HG03575 (cell line): ENCODE results near the gene PCDHA7.
"Not testable (repeated sequence)": the region's sequence is repeated elsewhere in the genome, so short reads cannot be mapped to it uniquely, and the experiment has no call there.

Experiments
- ATAC-seq: cut with Tn5 transposase; IDR thresholded peaks from one replicate; pipeline ENCODE4 v1.9.1; 2021; ENCODE audit not compliant: unreplicated experiment, insufficient number of reproducible peaks, low FRiP score; ENCODE audit errors: extremely low read depth

The PCDHA7 gene, protein sequence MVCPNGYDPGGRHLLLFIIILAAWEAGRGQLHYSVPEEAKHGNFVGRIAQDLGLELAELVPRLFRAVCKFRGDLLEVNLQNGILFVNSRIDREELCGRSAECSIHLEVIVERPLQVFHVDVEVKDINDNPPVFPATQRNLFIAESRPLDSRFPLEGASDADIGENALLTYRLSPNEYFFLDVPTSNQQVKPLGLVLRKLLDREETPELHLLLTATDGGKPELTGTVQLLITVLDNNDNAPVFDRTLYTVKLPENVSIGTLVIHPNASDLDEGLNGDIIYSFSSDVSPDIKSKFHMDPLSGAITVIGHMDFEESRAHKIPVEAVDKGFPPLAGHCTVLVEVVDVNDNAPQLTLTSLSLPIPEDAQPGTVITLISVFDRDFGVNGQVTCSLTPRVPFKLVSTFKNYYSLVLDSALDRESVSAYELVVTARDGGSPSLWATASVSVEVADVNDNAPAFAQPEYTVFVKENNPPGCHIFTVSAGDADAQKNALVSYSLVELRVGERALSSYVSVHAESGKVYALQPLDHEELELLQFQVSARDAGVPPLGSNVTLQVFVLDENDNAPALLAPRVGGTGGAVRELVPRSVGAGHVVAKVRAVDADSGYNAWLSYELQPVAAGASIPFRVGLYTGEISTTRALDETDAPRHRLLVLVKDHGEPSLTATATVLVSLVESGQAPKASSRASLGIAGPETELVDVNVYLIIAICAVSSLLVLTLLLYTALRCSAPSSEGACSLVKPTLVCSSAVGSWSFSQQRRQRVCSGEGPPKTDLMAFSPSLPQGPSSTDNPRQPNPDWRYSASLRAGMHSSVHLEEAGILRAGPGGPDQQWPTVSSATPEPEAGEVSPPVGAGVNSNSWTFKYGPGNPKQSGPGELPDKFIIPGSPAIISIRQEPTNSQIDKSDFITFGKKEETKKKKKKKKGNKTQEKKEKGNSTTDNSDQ

DNA sequence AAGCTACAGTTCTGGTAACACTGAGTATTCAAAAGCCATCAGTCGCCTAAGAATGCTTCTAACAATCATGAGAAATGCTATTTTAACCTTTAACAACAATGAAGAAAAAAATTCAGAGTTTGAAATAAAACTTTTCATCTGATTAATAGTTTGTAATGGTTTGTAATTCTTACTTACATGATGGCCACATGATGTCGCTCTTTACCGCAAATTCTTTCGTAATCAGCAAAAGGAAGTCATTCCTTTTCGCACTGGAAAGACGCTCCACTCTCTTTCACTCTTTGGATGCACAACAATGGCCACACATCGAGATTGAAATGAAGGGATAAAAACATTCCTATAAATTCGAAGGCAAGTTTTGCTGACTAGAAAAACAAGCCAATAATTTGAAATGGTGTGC, at the start of gene PCDHA7:
PCDHA7 (plus strand) TSS at position 277 of the 400 bp plus-strand sequence; CDS start at position 392, 115 bp downstream.
- no peak for ATAC-seq

DNA sequence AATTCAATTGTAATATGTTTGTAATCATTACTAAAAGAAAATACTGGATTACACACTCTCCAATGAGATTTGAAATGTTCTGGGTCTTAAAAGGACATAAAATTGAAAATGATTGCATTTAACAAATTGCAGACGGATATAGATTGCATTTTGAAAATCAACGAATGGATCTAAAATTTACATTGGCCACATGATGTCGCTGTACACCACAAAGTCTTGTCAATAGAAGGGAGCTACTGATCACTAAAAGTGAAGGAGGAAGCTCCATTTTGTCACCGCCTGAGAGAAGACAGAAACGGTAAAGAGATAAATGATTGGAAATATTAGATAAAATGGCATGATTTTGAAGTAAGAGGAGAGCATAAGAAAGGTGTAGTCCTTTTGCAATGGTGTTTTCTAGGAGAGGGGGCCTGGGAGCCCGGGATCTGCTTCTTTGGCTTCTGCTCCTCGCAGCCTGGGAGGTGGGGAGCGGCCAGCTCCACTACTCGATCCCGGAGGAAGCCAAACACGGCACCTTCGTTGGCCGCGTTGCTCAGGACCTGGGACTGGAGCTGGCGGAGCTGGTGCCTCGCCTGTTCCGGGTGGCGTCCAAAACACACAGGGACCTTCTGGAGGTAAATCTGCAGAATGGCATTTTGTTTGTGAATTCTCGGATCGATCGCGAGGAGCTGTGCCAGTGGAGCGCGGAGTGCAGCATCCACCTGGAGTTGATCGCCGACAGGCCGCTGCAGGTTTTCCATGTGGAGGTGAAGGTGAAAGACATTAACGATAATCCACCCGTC, 48.0 kb upstream of the PCDHA7 start, which contains the start of gene PCDHA1:
PCDHA1 (plus strand) TSS at position 236 of the 782 bp plus-strand sequence.
- ATAC-seq: no peak

DNA sequence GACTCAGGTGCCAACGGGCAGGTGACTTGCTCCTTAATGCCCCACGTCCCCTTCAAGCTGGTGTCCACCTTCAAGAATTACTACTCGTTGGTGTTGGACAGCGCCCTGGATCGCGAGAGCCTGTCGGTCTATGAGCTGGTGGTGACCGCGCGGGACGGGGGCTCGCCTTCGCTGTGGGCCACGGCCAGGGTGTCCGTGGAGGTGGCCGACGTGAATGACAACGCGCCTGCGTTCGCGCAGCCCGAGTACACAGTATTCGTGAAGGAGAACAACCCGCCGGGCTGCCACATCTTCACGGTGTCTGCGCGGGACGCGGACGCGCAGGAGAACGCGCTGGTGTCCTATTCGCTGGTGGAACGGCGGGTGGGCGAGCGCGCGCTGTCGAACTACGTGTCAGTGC, 46.6 kb upstream of the PCDHA7 start:
- not testable (repeated sequence) for ATAC-seq

DNA sequence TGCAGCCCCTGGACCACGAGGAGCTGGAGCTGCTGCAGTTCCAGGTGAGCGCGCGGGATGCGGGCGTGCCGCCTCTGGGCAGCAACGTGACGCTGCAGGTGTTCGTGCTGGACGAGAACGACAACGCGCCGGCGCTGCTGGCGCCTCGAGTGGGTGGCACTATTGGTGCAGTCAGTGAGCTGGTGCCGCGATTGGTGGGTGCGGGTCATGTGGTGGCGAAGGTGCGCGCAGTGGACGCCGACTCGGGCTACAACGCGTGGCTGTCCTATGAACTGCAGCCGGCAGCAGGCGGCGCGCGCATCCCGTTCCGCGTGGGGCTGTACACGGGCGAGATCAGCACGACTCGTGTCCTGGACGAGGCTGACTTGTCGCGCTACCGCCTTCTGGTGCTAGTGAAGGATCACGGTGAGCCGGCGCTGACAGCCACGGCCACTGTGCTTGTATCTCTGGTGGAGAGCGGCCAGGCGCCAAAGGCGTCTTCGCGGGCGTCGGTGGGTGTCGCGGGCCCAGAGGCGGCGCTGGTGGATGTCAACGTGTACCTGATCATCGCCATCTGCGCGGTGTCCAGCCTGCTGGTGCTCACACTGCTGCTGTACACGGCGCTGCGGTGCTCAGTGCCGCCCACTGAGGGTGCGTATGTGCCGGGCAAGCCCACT, 46.1 kb upstream of the PCDHA7 start:
- not testable (repeated sequence) for ATAC-seq

DNA sequence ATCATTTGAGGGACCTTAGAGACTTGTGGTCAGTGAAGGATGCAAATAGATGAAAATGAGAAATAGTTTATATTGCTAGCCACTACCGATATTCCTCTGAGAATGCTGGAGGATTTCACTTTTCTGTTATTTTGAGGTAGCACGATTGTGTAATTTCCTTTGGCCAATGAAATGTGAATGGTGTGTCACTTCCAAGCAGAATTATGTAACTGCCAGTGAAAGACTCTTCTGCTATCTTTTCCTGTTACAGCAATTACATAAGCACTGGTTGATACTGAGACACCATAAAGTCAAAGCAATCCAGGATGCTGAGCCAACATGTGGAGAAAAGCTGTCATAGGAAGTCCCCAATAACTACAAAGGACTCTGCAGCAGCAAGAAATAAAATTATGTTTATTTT, 43.0 kb upstream of the PCDHA7 start:
- no peak for ATAC-seq

DNA sequence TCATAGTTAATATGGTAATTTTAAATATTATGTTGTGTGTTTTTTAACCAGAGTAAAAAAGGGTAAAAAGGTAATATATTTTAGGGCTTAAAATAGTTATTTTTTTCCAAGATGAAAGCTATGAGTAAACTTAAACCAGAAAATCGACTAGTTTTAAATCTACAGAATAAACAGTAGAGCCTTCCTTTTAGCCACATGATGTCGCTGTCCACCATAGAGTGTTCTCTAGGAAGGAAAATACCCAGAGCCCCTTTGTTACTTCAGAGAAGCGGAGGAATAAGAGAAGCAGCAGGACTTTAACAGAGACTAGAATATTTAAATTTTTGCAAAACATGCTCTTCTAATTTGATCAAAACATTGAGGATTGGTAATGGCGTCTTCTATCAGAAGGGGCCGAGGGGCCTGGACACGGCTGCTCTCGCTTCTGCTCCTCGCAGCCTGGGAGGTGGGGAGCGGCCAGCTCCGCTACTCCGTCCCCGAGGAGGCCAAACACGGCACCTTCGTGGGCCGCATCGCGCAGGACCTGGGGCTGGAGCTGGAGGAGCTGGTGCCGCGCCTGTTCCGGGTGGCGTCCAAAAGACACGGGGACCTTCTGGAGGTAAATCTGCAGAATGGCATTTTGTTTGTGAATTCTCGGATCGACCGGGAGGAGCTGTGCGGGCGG, 39.3 kb upstream of the PCDHA7 start, which contains the start of gene PCDHA2:
PCDHA2 (plus strand) TSS at position 258 of the 664 bp plus-strand sequence.
- ATAC-seq: no peak

DNA sequence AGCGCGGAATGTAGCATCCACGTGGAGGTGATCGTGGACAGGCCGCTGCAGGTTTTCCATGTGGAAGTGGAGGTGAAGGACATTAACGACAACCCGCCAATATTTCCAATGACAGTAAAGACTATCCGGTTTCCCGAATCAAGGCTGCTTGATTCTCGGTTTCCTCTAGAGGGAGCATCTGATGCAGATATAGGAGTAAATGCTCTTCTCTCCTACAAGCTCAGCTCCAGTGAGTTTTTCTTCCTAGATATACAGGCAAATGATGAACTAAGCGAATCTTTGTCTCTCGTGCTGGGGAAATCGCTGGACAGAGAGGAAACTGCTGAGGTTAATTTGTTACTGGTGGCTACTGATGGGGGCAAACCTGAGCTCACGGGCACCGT, 38.8 kb upstream of the PCDHA7 start:
- no peak for ATAC-seq

DNA sequence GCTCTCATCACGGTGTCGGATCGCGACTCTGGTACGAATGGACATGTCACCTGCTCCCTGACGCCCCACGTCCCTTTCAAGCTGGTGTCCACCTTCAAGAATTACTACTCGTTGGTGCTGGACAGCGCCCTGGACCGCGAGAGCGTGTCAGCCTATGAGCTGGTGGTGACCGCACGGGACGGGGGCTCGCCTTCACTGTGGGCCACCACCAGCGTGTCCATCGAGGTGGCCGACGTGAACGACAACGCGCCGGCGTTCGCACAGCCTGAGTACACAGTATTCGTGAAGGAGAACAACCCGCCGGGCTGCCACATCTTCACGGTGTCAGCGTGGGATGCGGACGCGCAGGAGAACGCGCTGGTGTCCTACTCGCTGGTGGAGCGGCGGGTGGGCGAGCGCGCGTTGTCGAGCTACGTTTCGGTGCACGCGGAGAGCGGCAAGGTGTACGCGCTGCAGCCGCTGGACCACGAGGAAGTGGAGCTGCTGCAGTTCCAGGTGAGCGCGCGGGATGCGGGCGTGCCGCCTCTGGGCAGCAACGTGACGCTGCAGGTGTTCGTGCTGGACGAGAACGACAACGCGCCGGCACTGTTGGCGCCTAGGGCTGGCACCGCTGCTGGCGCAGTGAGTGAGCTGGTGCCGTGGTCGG, 37.9 kb upstream of the PCDHA7 start:
- not testable (repeated sequence) for ATAC-seq

DNA sequence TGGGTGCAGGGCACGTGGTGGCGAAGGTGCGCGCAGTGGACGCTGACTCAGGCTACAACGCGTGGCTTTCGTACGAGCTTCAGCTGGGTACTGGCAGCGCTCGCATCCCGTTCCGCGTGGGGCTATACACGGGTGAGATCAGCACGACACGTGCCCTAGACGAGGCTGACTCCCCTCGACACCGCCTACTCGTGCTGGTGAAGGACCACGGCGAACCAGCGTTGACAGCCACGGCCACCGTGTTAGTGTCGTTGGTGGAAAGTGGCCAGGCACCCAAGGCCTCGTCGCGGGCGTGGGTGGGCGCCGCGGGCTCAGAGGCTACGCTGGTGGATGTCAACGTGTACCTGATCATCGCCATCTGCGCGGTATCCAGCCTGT, 37.4 kb upstream of the PCDHA7 start:
- ATAC-seq: no peak

DNA sequence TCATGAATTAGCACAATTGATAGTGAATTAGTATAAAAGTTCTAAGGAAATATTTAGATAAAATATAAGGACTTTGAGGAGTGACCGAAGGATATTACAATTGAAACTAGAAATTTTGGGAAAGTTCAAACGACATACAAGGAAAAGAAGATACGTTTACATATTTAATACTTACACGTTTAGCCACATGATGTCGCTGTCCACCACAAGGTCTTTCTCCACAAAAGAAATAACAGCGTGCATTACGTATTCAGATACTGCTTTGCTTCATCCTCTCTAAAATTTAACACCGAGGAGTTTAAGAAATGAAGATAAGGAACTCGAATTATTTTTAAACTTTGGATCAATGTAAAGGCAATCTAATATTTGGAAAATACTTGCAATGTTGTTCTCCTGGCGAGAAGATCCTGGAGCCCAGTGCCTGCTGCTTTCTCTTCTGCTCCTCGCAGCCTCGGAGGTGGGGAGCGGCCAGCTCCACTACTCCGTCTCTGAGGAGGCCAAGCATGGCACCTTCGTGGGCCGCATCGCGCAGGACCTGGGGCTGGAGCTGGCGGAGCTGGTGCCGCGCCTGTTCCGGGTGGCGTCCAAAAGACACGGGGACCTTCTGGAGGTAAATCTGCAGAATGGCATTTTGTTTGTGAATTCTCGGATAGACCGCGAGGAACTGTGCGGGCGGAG, 33.1 kb upstream of the PCDHA7 start, which contains the start of gene PCDHA3:
PCDHA3 (plus strand) TSS at position 242 of the 678 bp plus-strand sequence.
- no peak for ATAC-seq

DNA sequence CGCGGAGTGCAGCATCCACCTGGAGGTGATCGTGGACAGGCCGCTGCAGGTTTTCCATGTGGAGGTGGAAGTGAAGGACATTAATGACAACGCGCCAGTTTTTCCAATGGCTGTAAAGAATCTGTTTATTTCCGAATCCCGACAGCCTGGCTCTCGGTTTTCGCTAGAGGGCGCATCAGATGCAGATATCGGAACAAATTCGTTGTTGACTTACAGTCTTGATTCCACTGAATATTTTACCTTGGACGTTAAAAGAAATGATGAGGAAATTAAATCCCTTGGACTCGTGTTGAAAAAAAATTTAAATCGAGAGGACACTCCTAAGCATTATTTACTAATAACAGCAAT, 32.6 kb upstream of the PCDHA7 start:
- ATAC-seq: no peak

DNA sequence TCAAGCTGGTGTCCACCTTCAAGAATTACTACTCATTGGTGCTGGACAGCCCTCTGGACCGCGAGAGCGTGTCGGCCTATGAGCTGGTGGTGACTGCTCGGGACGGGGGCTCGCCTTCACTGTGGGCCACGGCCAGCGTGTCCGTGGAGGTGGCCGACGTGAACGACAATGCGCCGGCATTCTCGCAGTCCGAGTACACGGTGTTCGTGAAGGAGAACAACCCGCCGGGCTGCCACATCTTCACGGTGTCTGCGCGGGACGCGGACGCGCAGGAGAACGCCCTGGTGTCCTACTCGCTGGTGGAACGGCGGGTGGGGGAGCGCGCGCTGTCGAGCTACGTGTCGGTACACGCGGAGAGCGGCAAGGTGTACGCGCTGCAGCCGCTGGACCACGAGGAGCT, 31.7 kb upstream of the PCDHA7 start:
- not testable (repeated sequence) for ATAC-seq

DNA sequence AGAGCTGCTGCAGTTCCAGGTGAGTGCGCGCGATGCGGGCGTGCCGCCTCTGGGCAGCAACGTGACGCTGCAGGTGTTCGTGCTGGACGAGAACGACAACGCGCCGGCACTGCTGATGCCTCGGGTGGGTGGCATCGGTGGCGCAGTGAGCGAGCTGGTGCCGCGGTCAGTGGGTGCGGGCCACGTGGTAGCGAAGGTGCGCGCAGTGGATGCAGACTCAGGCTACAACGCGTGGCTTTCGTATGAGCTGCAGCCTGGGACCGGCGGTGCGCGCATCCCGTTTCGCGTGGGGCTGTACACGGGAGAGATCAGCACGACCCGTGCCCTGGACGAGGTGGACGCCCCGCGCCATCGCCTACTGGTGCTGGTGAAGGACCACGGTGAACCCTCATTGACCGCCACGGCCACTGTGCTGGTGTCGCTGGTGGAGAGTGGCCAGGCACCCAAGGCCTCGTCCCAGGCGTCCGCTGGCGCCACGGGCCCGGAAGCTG, 31.2 kb upstream of the PCDHA7 start:
- ATAC-seq: no peak

DNA sequence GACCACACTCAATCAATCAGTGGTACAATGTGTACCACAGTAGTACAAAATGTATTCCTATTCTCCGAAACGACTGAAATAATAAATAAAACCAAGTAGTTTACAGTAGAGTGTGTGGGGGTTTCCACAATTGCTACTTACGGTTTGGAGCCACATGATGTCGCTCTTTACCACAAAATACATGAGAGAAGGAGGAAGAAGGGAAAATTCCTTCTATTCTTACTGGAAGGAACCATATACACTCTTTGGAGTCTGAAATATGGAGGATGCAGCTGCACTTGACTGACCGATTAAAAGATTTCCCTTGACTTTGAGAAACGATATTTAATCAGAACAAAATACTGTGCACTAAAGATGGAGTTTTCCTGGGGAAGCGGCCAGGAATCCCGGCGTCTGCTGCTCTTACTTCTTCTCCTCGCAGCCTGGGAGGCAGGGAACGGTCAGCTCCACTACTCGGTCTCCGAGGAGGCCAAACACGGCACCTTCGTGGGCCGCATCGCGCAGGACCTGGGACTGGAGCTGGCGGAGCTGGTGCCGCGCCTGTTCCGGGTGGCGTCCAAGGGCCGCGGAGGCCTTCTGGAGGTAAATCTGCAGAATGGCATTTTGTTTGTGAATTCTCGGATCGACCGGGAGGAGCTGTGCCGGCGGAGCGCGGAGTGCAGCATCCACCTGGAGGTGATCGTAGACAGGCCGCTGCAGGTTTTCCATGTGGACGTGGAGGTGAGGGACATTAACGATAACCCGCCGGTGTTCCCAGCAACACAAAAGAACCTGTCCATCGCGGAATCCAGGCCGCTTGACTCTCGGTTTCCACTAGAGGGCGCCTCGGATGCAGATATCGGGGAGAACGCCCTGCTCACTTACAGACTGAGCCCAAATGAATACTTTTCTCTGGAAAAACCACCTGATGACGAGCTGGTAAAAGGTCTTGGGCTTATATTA, 27.0 kb upstream of the PCDHA7 start, which contains the start of gene PCDHA4:
PCDHA4 (plus strand) TSS at position 235 of the 942 bp plus-strand sequence.
- no peak for ATAC-seq

DNA sequence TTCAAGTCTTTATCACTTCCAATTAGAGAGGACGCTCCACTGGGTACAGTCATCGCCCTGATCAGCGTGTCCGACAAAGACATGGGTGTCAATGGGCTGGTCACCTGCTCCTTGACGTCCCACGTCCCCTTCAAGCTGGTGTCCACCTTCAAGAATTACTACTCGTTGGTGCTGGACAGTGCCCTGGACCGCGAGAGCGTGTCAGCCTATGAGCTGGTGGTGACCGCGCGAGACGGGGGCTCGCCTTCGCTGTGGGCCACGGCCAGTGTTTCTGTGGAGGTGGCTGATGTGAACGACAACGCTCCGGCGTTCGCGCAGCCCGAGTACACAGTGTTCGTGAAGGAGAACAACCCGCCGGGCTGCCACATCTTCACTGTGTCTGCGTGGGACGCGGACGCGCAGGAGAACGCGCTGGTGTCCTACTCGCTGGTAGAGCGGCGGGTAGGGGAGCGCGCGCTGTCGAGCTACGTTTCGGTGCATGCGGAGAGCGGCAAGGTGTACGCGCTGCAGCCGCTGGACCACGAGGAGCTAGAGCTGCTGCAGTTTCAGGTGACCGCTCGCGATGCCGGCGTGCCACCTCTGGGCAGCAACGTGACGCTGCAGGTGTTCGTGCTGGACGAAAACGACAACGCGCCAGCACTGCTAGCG, 25.7 kb upstream of the PCDHA7 start:
- not testable (repeated sequence) for ATAC-seq
